ENCODE measurements around the gene PAPPA2. TPM values are rescaled to one million over a fixed set of nuclear protein-coding genes. Genes with fewer than 3 reads are reported as not detected.

The PAPPA2 gene
- total and polyA plus RNA-seq, 11 donors: 0.04 to 1.5 (median 0.38) TPM

DNA sequence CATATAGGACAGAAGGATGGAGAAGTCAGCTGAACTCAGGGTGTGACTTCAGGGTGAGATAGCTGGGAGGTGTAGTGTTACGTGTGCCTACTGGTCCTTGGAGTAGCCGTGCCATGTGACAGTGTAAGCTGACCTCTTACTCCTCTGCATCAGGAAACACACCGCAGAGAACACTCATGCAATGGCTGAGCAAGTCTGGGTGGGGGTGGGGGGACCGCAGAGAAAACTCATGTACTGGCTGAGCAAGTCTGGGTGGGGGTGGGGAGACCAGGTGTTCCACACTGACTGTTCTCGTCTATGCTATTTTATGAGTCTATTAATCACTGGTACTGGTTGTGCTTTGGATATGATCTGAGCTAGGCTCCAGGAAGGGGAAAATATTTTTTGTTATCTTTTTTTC lies 233.1 kb downstream of the PAPPA2 start:
- peak overlapping the region in 1 of 12 donors; percentile 86 for H3K27ac ChIP-seq

DNA sequence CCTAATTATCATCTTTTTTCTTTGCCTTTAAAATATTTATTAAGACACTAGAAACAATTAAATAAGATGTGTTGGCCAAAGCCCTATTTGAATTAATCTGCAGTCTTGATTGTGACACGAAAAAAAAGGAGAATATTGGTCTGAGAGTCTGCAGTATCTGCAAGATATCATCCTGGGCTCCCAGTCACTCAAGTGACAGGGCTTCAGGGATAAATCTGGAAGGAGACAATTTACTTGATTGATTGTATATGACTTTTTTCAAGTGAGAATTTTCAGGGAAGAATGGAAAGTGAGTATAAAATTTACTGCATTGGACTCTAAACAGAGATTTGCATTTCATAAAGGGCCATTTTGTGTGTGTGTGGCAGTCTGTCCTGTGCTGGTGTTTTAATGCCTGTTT lies 233.7 kb downstream of the PAPPA2 start:
- no peak overlapping the region for H3K4me3 ChIP-seq
- H3K4me1 ChIP-seq: peaks cover 0 to 26% (median 11%) of the 10 kb centered on the region in 12 donors
- DNase-seq (no peak), ATAC-seq (no peak)
- intact Hi-C loops (cut with DNase I): loop anchor here in 6 of 10 donors (5.0 to 10.0 kb wide), 4 partner anchors 146 to 322 kb away; no protein-coding TSS in a partner anchor
- TF ChIP-seq POLR2A (IDR thresholded peaks at IDR 0.05): no peak
- TF ChIP-seq, protein P1, sequence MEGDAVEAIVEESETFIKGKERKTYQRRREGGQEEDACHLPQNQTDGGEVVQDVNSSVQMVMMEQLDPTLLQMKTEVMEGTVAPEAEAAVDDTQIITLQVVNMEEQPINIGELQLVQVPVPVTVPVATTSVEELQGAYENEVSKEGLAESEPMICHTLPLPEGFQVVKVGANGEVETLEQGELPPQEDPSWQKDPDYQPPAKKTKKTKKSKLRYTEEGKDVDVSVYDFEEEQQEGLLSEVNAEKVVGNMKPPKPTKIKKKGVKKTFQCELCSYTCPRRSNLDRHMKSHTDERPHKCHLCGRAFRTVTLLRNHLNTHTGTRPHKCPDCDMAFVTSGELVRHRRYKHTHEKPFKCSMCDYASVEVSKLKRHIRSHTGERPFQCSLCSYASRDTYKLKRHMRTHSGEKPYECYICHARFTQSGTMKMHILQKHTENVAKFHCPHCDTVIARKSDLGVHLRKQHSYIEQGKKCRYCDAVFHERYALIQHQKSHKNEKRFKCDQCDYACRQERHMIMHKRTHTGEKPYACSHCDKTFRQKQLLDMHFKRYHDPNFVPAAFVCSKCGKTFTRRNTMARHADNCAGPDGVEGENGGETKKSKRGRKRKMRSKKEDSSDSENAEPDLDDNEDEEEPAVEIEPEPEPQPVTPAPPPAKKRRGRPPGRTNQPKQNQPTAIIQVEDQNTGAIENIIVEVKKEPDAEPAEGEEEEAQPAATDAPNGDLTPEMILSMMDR (IDR thresholded peaks at IDR 0.05): no peak
- H3K27me3 ChIP-seq: no peaks in the 10 kb centered on the region
- H3K27ac ChIP-seq: no peak overlapping the region
- H3K9me3 ChIP-seq: no peaks in the 10 kb centered on the region
- no peaks in the 10 kb centered on the region for H3K36me3 ChIP-seq
- 11 to 36% (median 18%) methylated on average over 1 of the region's 1 CpG for WGBS, 4 donors

More for the DNA sequence above, 233.1 kb downstream of the PAPPA2 start:
- DNase-seq (no peak), ATAC-seq (no peak)
- intact Hi-C loops (cut with DNase I): loop anchor here in 6 of 10 donors (5.0 to 10.0 kb wide), 4 partner anchors 146 to 321 kb away; no protein-coding TSS in a partner anchor
- Histone ChIP-seq H3K36me3 (no peaks in the 10 kb centered on the region), H3K27me3 (no peaks in the 10 kb centered on the region), H3K4me3 (no peak overlapping the region), H3K4me1 (peaks cover 0 to 29% (median 11%) of the 10 kb centered on the region in 12 donors), H3K9me3 (no peaks in the 10 kb centered on the region)
- TF ChIP-seq, protein P1 (IDR thresholded peaks at IDR 0.05): no peak
- no peak for TF ChIP-seq POLR2A (IDR thresholded peaks at IDR 0.05)
- WGBS, 4 donors: 28 to 36% (median 32%) methylated on average over 5 of the region's 5 CpGs

DNA sequence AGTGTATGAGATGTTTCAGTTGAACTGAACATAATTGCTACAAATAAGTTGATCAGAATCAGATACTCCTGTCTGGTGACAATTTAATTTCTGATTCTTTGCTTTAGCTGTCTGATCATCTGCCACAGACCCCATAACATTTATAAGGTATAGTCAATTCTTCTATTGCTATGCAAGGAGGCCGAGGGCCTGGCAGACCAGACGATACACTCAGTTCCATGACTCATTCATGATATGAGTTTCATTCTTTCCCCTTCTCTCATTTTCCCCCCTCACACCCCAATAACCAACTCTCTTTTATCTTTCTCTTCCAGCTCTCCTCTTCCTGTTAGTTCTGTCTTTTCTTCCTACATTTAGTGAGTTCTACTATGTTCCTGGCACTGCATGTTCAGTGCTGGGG lies 236.8 kb downstream of the PAPPA2 start:
- no peaks in the 10 kb centered on the region for H3K9me3 ChIP-seq
- no peak for TF ChIP-seq POLR2A (IDR thresholded peaks at IDR 0.05)
- TF ChIP-seq, protein P1 (IDR thresholded peaks at IDR 0.05): no peak
- no peak overlapping the region for H3K27ac ChIP-seq
- H3K4me3 ChIP-seq: no peak overlapping the region
- peaks cover 0 to 5% (median 0%) of the 10 kb centered on the region in 12 donors for H3K4me1 ChIP-seq
- DNase-seq: no peak
- H3K27me3 ChIP-seq: no peaks in the 10 kb centered on the region
- H3K36me3 ChIP-seq: no peaks in the 10 kb centered on the region
- intact Hi-C loops (cut with DNase I): loop anchor here in 6 of 10 donors (5.0 to 10.0 kb wide), 4 partner anchors 142 to 325 kb away; no protein-coding TSS in a partner anchor
- no peak for ATAC-seq
- 80 to 94% (median 87%) methylated on average over 2 of the region's 2 CpGs for WGBS, 4 donors

DNA sequence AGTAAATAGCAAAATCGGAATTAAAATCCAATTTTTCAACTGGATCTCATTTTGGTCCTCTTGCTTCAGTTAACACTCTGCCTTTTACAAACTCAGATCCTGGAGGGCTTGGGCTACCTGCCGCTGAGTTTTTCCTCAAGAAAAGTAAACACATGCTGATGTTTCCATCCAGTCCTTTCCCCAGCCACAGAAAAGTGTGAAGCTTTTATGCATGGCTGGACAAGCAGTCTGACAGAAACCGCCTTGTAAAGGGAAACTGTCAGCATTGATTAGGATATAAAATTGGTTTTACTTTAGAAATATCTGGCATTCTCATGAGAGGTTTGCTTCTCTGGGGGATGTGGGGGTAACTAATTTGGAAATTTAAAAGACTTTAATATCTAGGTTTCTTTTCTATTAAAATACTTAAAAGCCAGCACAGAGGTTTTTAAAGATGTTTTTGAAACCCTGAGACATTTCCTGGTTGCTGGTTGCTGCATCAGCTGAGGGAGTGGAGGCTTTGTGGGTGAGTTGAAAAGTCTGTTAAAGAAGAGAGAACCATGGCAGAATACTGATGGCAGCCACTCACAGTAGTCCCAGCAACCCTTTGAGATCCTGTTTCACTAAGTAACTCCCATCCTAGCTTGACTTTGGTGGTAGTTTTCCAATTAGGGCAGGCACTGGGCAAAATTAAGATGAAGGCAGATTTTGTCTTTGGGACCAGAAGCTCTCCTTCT lies 238.3 kb downstream of the PAPPA2 start:
- Histone ChIP-seq H3K4me3 (no peak overlapping the region), H3K4me1 (peaks cover 0 to 2% (median 0%) of the 10 kb centered on the region in 12 donors), H3K27ac (no peak overlapping the region), H3K36me3 (no peaks in the 10 kb centered on the region), H3K27me3 (no peaks in the 10 kb centered on the region), H3K9me3 (no peaks in the 10 kb centered on the region)
- 74 to 89% (median 80%) methylated on average over 3 of the region's 3 CpGs for WGBS, 4 donors
- intact Hi-C loops (cut with DNase I): no loop called here
- TF ChIP-seq, protein P1 (IDR thresholded peaks at IDR 0.05): no peak
- ATAC-seq: no peak
- no peak for DNase-seq
